HepG2 (cell line): ENCODE data around the gene JAG1. TPM values are rescaled to one million over a fixed set of nuclear protein-coding genes. Genes with fewer than 3 reads are reported as not detected.
A peak's percentile ranks its signal among the peaks of the same experiment; 100 is the strongest.

Experiments used
- ATAC-seq: fragments of 200-7000 bp; cut with Tn5 transposase; 3 replicates; pipeline ENCODE4 v1.9.1; 2020; ENCODE audit warnings: mild to moderate bottlenecking, moderate library complexity
- BruUV-seq: library from RNA; stranded (reverse); fragments of 400-500 nt; replicated peaks from 2 replicates; lab custom pipeline; 2021; lab: Mats Ljungman, UMichigan
- CTCF ChIA-PET: fragments of 300-600 bp; formaldehyde crosslinking; extraction: SDS; loops from one replicate; lab custom pipeline; 2021; ENCODE audit warnings: low total read pairs, inconsistent platforms, low intra/inter-chr PET ratio; lab: Yijun Ruan, JAX
- POLR2A ChIA-PET: fragments of 350-600 bp; sonication (Branson Sonifier 250); formaldehyde crosslinking; loops from one replicate; lab custom pipeline; 2020; ENCODE audit warnings: antibody characterized with exemption, inconsistent platforms; lab: Yijun Ruan, JAX
- DNase-seq: peaks from one replicate; pipeline ENCODE4 v3.0.0-alpha.2; 2015; ENCODE audit warnings: low spot score
- FAIRE-seq: peaks from 3 replicates; lab custom pipeline; 2011; peaks lifted over from hg19 to GRCh38; lab: Jason Lieb, UNC
- H2AFZ ChIP-seq: one replicate; pipeline ENCODE4 v1.6.1; 2011; ENCODE audit warnings: low read length, inconsistent platforms
- H3K27ac ChIP-seq: fragments of 300-600 bp; 3 replicates; pipeline ENCODE4 v1.8.0; 2011; ENCODE audit warnings: mixed run types, mild to moderate bottlenecking, mixed read lengths, low read length, inconsistent platforms; ENCODE audit not compliant: insufficient read depth; ENCODE audit errors: extremely low read length
- H3K27me3 ChIP-seq, 2 experiments: fragments of 200-600 bp in 1 of 2; 2 replicates in 1 of 2; 3 replicates in 1 of 2; pipeline versions ENCODE4 v1.6.0 to v1.8.0; 2011; ENCODE audit warnings: low read length in 2 of 2, mild to moderate bottlenecking in 2 of 2, moderate library complexity in 2 of 2, inconsistent platforms in 1 of 2; ENCODE audit not compliant: insufficient read depth in 2 of 2, control insufficient read depth in 1 of 2
- H3K36me3 ChIP-seq, 2 experiments: fragments of 200-600 bp in 1 of 2; replicated peaks in 1 of 2; 2 replicates in 1 of 2; 3 replicates in 1 of 2; pipeline versions ENCODE4 v1.5.1 to v1.8.0; 2011; ENCODE audit warnings: low read length in 2 of 2, inconsistent platforms in 1 of 2; ENCODE audit not compliant: insufficient read depth in 2 of 2, control insufficient read depth in 1 of 2
- H3K4me1 ChIP-seq: 2 replicates; pipeline ENCODE4 v1.5.1; 2012; ENCODE audit warnings: low read length, inconsistent platforms; ENCODE audit not compliant: insufficient read depth
- H3K4me2 ChIP-seq: 2 replicates; pipeline ENCODE4 v1.6.0; 2011; ENCODE audit warnings: low read depth, low read length, inconsistent platforms
- H3K4me3 ChIP-seq, 3 experiments: fragments of 200-600 bp in 1 of 3; sonication (generic), shearing (Covaris generic) in 1 of 3; replicated peaks in 1 of 3; 2 replicates each; pipeline ENCODE4 v1.5.1; 2011 to 2016; ENCODE audit warnings: low read length in 3 of 3, inconsistent platforms in 2 of 3, low read depth in 2 of 3, mild to moderate bottlenecking in 2 of 3, control low read depth in 1 of 3, mixed read lengths in 1 of 3; ENCODE audit not compliant: insufficient read depth in 1 of 3
- H3K79me2 ChIP-seq: one replicate; pipeline ENCODE4 v1.6.1; 2011; ENCODE audit warnings: low read length, inconsistent platforms; ENCODE audit not compliant: insufficient read depth
- H3K9ac ChIP-seq: 2 replicates; pipeline ENCODE4 v1.6.0; 2011; ENCODE audit warnings: mild to moderate bottlenecking, low read depth, low read length, inconsistent platforms; ENCODE audit not compliant: insufficient read depth
- H3K9me3 ChIP-seq: 2 replicates; pipeline ENCODE4 v1.5.1; 2012; ENCODE audit warnings: mild to moderate bottlenecking, low read length
- H4K20me1 ChIP-seq: 2 replicates; pipeline ENCODE4 v1.6.0; 2011; ENCODE audit warnings: inconsistent platforms, mild to moderate bottlenecking, low read length, moderate library complexity; ENCODE audit not compliant: insufficient read depth
- ARID2 ChIP-seq: sonication (generic); formaldehyde crosslinking; IDR thresholded peaks from 2 replicates; pipeline ENCODE4 v1.8.1; 2022; ENCODE audit warnings: mild to moderate bottlenecking, missing genetic modification reagents, borderline replicate concordance
- CHD4 ChIP-seq: fragments of 200-600 bp; sonication (generic); IDR thresholded peaks from 2 replicates; pipeline ENCODE4 v1.7.0; 2017; ENCODE audit warnings: mild to moderate bottlenecking, low read length, borderline replicate concordance
- DBP ChIP-seq: sonication (generic); formaldehyde crosslinking; IDR thresholded peaks from 2 replicates; pipeline ENCODE4 v1.4.0; 2020; ENCODE audit warnings: missing genetic modification reagents; ENCODE audit errors: not compliant biosample characterization
- FOSL1 ChIP-seq: sonication (generic); formaldehyde crosslinking; IDR thresholded peaks from 2 replicates; pipeline ENCODE4 v1.9.0; 2021; ENCODE audit warnings: missing genetic modification reagents, borderline replicate concordance
- HIC2 ChIP-seq: sonication (generic); formaldehyde crosslinking; IDR thresholded peaks from 2 replicates; pipeline ENCODE4 v1.9.0; 2022; ENCODE audit warnings: low read depth, missing genetic modification reagents
- HOXA5 ChIP-seq: sonication (generic); formaldehyde crosslinking; IDR thresholded peaks from 2 replicates; pipeline ENCODE4 v1.4.0; 2020; ENCODE audit warnings: missing genetic modification reagents
- KAT8 ChIP-seq: IDR thresholded peaks from 2 replicates; pipeline ENCODE4 v1.6.1; 2016; ENCODE audit warnings: missing genetic modification reagents, missing compliant biosample characterization
- KLF9 ChIP-seq: IDR thresholded peaks from 2 replicates; pipeline ENCODE4 v1.6.1; 2016; ENCODE audit warnings: low read depth
- NCOA5 ChIP-seq: sonication (generic); formaldehyde crosslinking; IDR thresholded peaks from 2 replicates; pipeline ENCODE4 v1.4.0; 2020; ENCODE audit warnings: missing genetic modification reagents
- NFATC3 ChIP-seq: sonication (generic); formaldehyde crosslinking; IDR thresholded peaks from 2 replicates; pipeline ENCODE4 v1.5.1; 2020; ENCODE audit warnings: mild to moderate bottlenecking, missing genetic modification reagents
- RBAK ChIP-seq: sonication (generic); formaldehyde crosslinking; IDR thresholded peaks from 2 replicates; pipeline ENCODE4 v1.5.1; 2020; ENCODE audit warnings: mild to moderate bottlenecking, missing genetic modification reagents
- TEF ChIP-seq: sonication (generic); formaldehyde crosslinking; IDR thresholded peaks from 2 replicates; pipeline ENCODE4 v1.5.0; 2020; ENCODE audit warnings: missing genetic modification reagents
- TRAFD1 ChIP-seq: sonication (generic); formaldehyde crosslinking; IDR thresholded peaks from 2 replicates; pipeline ENCODE4 v1.5.1; 2020; ENCODE audit warnings: missing genetic modification reagents, mild to moderate bottlenecking, borderline replicate concordance
- ZNF335 ChIP-seq: sonication (generic); formaldehyde crosslinking; IDR thresholded peaks from 2 replicates; pipeline ENCODE4 v1.4.0; 2020; ENCODE audit warnings: missing genetic modification reagents
- ZNF550 ChIP-seq: sonication (generic); formaldehyde crosslinking; IDR thresholded peaks from 2 replicates; pipeline ENCODE4 v1.4.0; 2020; ENCODE audit warnings: mild to moderate bottlenecking, missing genetic modification reagents, borderline replicate concordance
- ZNF710 ChIP-seq: sonication (generic); formaldehyde crosslinking; IDR thresholded peaks from 2 replicates; pipeline ENCODE4 v1.5.0; 2020; ENCODE audit warnings: mild to moderate bottlenecking, missing genetic modification reagents, borderline replicate concordance
- ZNF749 ChIP-seq: sonication (generic); formaldehyde crosslinking; IDR thresholded peaks from 2 replicates; pipeline ENCODE4 v1.8.0; 2022; ENCODE audit warnings: mild to moderate bottlenecking, missing genetic modification reagents, moderate library complexity, borderline replicate concordance
- WGBS: methylation state at CpG from one replicate; pipeline ENCODE4 v1.1.6; 2017; ENCODE audit warnings: low lambda C conversion rate; 5-methylcytosine and 5-hydroxymethylcytosine counted together
- in situ Hi-C: cut with HindIII; loops from 2 replicates; pipeline ENCODE4 v1.10.0; 2017; ENCODE audit warnings: low pct_unique_long_range_greater_than_20kb; ENCODE audit not compliant: extremely low pct_ligation_motif_present
- intact Hi-C: fragments of 100-400 bp; cut with micrococcal nuclease; formaldehyde crosslinking; loops from one replicate; pipeline ENCODE4 v1.10.0; 2022; ENCODE audit not compliant: unreplicated experiment
- polyA plus RNA-seq, 8 experiments: library from polyadenylated mRNA; depleted of rRNA in 3 of 8; stranded (reverse) in 7 of 8; unstranded in 1 of 8; fragments of >200 nt; fragmentation: Illumina TruSeq in 4 of 8; extraction: Trizol in 4 of 8; gene quantifications; 2 replicates each; pipeline versions ENCODE4 v1.2.1 to v1.2.3, GENCODE V29; 2011 to 2016; ENCODE audit warnings: low read depth in 4 of 8, missing spikeins in 1 of 8, mixed read lengths in 1 of 8; ENCODE audit not compliant: insufficient read depth in 1 of 8
- total RNA-seq, 5 experiments: library from RNA; depleted of rRNA; stranded (reverse); fragments of >200 nt; fragmentation: Illumina TruSeq; extraction: Trizol; gene quantifications; 2 replicates each; pipeline ENCODE4 v1.2.3, GENCODE V29; 2016; ENCODE audit warnings: low read depth in 1 of 5

The JAG1 gene
- total and polyA plus RNA-seq, 2 of the 13 experiments (the other 11 are each of a cell fraction or from before 2014, with no cell fraction given), result 47.1 to 56.3 TPM

GRCh38 chr20:10604865-10605440 lies 68.8 kb downstream of the JAG1 start:
- ATAC-seq, result no peak
- no peaks in the 10 kb centered on the region for H3K79me2 ChIP-seq
- TF ChIP-seq CHD4, result peak; percentile 74; the same call in 1 of the 2 replicates
- TF ChIP-seq TRAFD1, result 0 out of 2 replicates have a peak, but pooled peaks have one; percentile 10
- 0 out of 2 replicates have a peak, but pooled peaks have one; percentile 9 for TF ChIP-seq ZNF749
- TF ChIP-seq NCOA5, result no peak
- TF ChIP-seq HIC2, result no peak
- no peak for TF ChIP-seq ZNF710
- peak; percentile 4; the same call in 1 of the 2 replicates for TF ChIP-seq HOXA5 (CRISPR knock-in tag)
- 0 out of 2 replicates have a peak, but pooled peaks have one; percentile 59 for TF ChIP-seq TEF (CRISPR knock-in tag)
- TF ChIP-seq DBP (CRISPR knock-in tag), result peak; percentile 9
- TF ChIP-seq KLF9 (CRISPR knock-in tag), result no peak
- no peak for TF ChIP-seq FOSL1 (CRISPR knock-in tag)
- TF ChIP-seq KAT8 (CRISPR knock-in tag), result no peak
- TF ChIP-seq RBAK, result peak; percentile 10; the same call in 1 of the 2 replicates
- TF ChIP-seq ZNF550 (CRISPR knock-in tag), result no peak
- 0 out of 2 replicates have a peak, but pooled peaks have one; percentile 12 for TF ChIP-seq ZNF335
- TF ChIP-seq NFATC3, result no peak
- TF ChIP-seq ARID2 (CRISPR knock-in tag), result 0 out of 2 replicates have a peak, but pooled peaks have one; percentile 6

More at GRCh38 chr20:10604865-10605440, 68.8 kb downstream of the JAG1 start:
- Histone ChIP-seq H2AFZ (no peak overlapping the region), H3K4me1 (peaks cover 28% of the 10 kb centered on the region), H3K36me3 (peaks cover 4 to 7% of the 10 kb centered on the region in 2 experiments), H4K20me1 (no peaks in the 10 kb centered on the region), H3K27ac (peak overlapping the region; percentile 76), H3K9me3 (no peaks in the 10 kb centered on the region), H3K27me3 (no peaks in the 10 kb centered on the region), H3K9ac (no peak overlapping the region), H3K4me3 (no peak overlapping the region), H3K4me2 (peak overlapping the region; percentile 75)
- intact Hi-C loops (loop anchor here (1.0 to 2.0 kb wide), 3 partner anchors 40 to 66 kb away; no protein-coding TSS in a partner anchor), in situ Hi-C loops (no loop called here)
- FAIRE-seq, result no peak
- ChIA-PET POLR2A (interaction anchor here (0.8 to 4.3 kb wide), 9 partner anchors 10 to 170 kb away, joined by 3 to 43 read pairs (median 4); partner anchors contain the start of genes JAG1, MKKS and SLX4IP), CTCF (no interaction called here)
- BruUV-seq, result no TSS peak
- DNase-seq, result no peak
- 71% methylated on average over 2 of the region's 2 CpGs for WGBS
